Peyer's patch (tissue), 4 donors: ENCODE data around the gene SUPV3L1.

Experiments
- POLR2A ChIP-seq, 2 donors: fragments of 450-650 bp; IDR thresholded peaks; one replicate each; pipeline ENCODE4 v1.5.1; 2017; ENCODE audit warnings: antibody characterized with exemption in 2 of 2, mild to moderate bottlenecking in 2 of 2, moderate library complexity in 2 of 2
- TF ChIP-seq, protein P1 (sequence below), 6 experiments: fragments of 450-650 bp in 4 of 6; fragments of 200-600 bp in 2 of 6; sonication (generic) in 1 of 6; IDR thresholded peaks; one replicate each; pipeline ENCODE4 v1.5.1; 2017 to 2019; ENCODE audit warnings: antibody characterized with exemption in 6 of 6, mild to moderate bottlenecking in 3 of 6, moderate library complexity in 1 of 6

DNA sequence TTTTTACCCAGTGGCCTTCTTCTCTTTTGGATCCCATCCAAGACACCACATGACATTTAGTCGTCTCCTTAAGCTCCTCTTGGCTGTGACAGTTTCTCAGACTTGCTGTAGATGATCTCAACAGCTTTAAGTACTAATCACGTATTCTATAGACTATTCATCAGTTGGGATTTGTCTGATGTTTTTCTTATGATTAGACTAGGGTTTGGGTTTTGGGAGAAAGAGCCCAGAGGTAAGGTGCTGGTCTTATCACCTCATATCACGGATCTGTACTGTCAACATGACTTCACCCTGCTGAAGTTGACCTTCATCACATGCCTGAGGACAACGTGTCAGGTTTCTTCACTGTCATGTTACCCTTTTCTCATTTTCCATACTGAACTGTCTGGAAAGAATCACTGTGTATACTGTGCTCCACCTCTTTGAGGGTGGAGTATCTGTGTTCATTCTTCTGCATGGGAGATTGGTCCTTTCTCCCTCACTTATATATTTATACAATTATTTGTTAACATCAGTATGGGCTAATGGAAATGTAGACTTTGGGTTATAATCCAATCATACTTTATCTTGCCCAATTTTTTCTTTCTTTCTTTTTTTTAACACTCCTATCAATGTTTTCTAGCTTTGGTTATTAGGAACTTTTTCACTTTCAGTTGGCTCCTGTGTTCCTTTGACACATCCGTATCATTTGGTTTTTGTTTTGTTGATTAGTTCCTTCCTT, 33.7 kb downstream of the SUPV3L1 start:
- TF ChIP-seq, protein P1, sequence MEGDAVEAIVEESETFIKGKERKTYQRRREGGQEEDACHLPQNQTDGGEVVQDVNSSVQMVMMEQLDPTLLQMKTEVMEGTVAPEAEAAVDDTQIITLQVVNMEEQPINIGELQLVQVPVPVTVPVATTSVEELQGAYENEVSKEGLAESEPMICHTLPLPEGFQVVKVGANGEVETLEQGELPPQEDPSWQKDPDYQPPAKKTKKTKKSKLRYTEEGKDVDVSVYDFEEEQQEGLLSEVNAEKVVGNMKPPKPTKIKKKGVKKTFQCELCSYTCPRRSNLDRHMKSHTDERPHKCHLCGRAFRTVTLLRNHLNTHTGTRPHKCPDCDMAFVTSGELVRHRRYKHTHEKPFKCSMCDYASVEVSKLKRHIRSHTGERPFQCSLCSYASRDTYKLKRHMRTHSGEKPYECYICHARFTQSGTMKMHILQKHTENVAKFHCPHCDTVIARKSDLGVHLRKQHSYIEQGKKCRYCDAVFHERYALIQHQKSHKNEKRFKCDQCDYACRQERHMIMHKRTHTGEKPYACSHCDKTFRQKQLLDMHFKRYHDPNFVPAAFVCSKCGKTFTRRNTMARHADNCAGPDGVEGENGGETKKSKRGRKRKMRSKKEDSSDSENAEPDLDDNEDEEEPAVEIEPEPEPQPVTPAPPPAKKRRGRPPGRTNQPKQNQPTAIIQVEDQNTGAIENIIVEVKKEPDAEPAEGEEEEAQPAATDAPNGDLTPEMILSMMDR (IDR thresholded peaks at IDR 0.05), result no peak
- TF ChIP-seq POLR2A (IDR thresholded peaks at IDR 0.05), result no peak
